GM21528 (cell line): ENCODE data around the gene MGAT5B.

Experiments
- ATAC-seq: cut with Tn5 transposase; IDR thresholded peaks from one replicate; pipeline ENCODE4 v1.9.1; 2021; ENCODE audit warnings: mild to moderate bottlenecking, moderate library complexity; ENCODE audit not compliant: unreplicated experiment, low FRiP score

The MGAT5B gene

GRCh38 chr17:76923491-76923890, 55.3 kb downstream of the MGAT5B start:
- no peak for ATAC-seq

GRCh38 chr17:76924345-76925342, 56.4 kb downstream of the MGAT5B start:
- ATAC-seq, result no peak

GRCh38 chr17:76925441-76925891, 57.3 kb downstream of the MGAT5B start:
- no peak for ATAC-seq

GRCh38 chr17:76926237-76926866, 58.1 kb downstream of the MGAT5B start:
- ATAC-seq, result no peak

GRCh38 chr17:76927577-76927976, 59.4 kb downstream of the MGAT5B start:
- no peak for ATAC-seq

GRCh38 chr17:76927982-76928381, 59.8 kb downstream of the MGAT5B start:
- ATAC-seq, result no peak

GRCh38 chr17:76929148-76929547, 60.9 kb downstream of the MGAT5B start:
- ATAC-seq, result no peak

- ATAC-seq, result no peak
Observed at GRCh38 chr17:76929601-76930000, 61.4 kb downstream of the MGAT5B start.

- ATAC-seq, result no peak
Observed at GRCh38 chr17:76930107-76930506, 61.9 kb downstream of the MGAT5B start.

- ATAC-seq, result no peak
Observed at GRCh38 chr17:76932402-76933333, 64.5 kb downstream of the MGAT5B start.

- ATAC-seq, result no peak
Observed at GRCh38 chr17:76934561-76935320, 66.5 kb downstream of the MGAT5B start.

- no peak for ATAC-seq
Observed at GRCh38 chr17:76935331-76935730, 67.1 kb downstream of the MGAT5B start.

GRCh38 chr17:76937238-76937637, 69.0 kb downstream of the MGAT5B start:
- ATAC-seq, result no peak

- ATAC-seq, result no peak
Observed at GRCh38 chr17:76938009-76938408, 69.8 kb downstream of the MGAT5B start.

- ATAC-seq, result no peak
Observed at GRCh38 chr17:76940295-76940694, 72.1 kb downstream of the MGAT5B start.

GRCh38 chr17:76940738-76941350, 72.6 kb downstream of the MGAT5B start:
- ATAC-seq, result no peak

GRCh38 chr17:76943202-76943601, 75.0 kb downstream of the MGAT5B start:
- ATAC-seq, result no peak

GRCh38 chr17:76943781-76944213, 75.6 kb downstream of the MGAT5B start:
- no peak for ATAC-seq

- no peak for ATAC-seq
Observed at GRCh38 chr17:76944477-76944876, 76.3 kb downstream of the MGAT5B start.
